Endothelial cell of umbilical vein (primary cell): ENCODE measurements around the gene KCNK2. TPM values are rescaled to one million over a fixed set of nuclear protein-coding genes. Genes with fewer than 3 reads are reported as not detected.

Experiments used
- BruUV-seq: library from RNA; stranded (reverse); fragments of 400-500 nt; replicated peaks from 2 replicates; lab custom pipeline; 2021; lab: Mats Ljungman, UMichigan
- CTCF ChIA-PET: fragments of 300-600, 350-600 bp; sonication (Branson Sonifier 250); formaldehyde crosslinking; loops from one replicate; lab custom pipeline; 2021; ENCODE audit warnings: antibody characterized with exemption, inconsistent platforms; lab: Charles Lee
- POLR2A ChIA-PET: fragments of 300-600, 350-600 bp; sonication (Branson Sonifier 250); formaldehyde crosslinking; loops from one replicate; lab custom pipeline; 2021; ENCODE audit warnings: antibody characterized with exemption, inconsistent platforms; lab: Charles Lee
- DNase-seq: peaks from one replicate; pipeline ENCODE4 v3.0.0-alpha.2; 2011; ENCODE audit warnings: low read depth, low spot score
- FAIRE-seq: peaks from 2 replicates; lab custom pipeline; 2011; peaks lifted over from hg19 to GRCh38; lab: Jason Lieb, UNC
- H2AFZ ChIP-seq: 2 replicates; pipeline ENCODE4 v1.6.0; 2012; ENCODE audit warnings: low read depth, low read length, control low read depth, inconsistent platforms
- H3K27ac ChIP-seq: 2 replicates; pipeline ENCODE4 v1.5.1; 2011; ENCODE audit warnings: low read depth, mild to moderate bottlenecking, control low read depth, low read length, moderate library complexity; ENCODE audit not compliant: insufficient read depth
- H3K27me3 ChIP-seq, 2 experiments: 2 replicates each; pipeline versions ENCODE4 v1.6.0 to v1.6.1; 2011; ENCODE audit warnings: low read length in 2 of 2, mixed read lengths in 1 of 2; ENCODE audit not compliant: control insufficient read depth in 2 of 2, insufficient read depth in 2 of 2
- H3K36me3 ChIP-seq, 2 experiments: 2 replicates in 1 of 2; 3 replicates in 1 of 2; pipeline ENCODE4 v1.5.1; 2011; ENCODE audit warnings: low read length in 2 of 2, mild to moderate bottlenecking in 1 of 2, moderate library complexity in 1 of 2; ENCODE audit not compliant: control insufficient read depth in 2 of 2, insufficient read depth in 2 of 2; ENCODE audit errors: extremely low read depth in 1 of 2
- H3K4me1 ChIP-seq: 3 replicates; pipeline ENCODE4 v1.5.1; 2011; ENCODE audit warnings: mild to moderate bottlenecking, low read length; ENCODE audit not compliant: control insufficient read depth, insufficient read depth; ENCODE audit errors: extremely low read depth
- H3K4me2 ChIP-seq: 2 replicates; pipeline ENCODE4 v1.6.1; 2011; ENCODE audit warnings: low read length, control low read depth, mixed read lengths; ENCODE audit not compliant: insufficient read depth
- H3K4me3 ChIP-seq, 3 experiments: fragments of 200-600 bp in 1 of 3; sonication (generic), shearing (Covaris generic) in 1 of 3; replicated peaks in 1 of 3; 2 replicates each; pipeline ENCODE4 v1.5.1; 2011 to 2016; ENCODE audit warnings: control low read depth in 3 of 3, low read length in 3 of 3, mild to moderate bottlenecking in 2 of 3, inconsistent platforms in 1 of 3, low read depth in 1 of 3, moderate library complexity in 1 of 3; ENCODE audit not compliant: insufficient read depth in 1 of 3
- H3K79me2 ChIP-seq: 2 replicates; pipeline ENCODE4 v1.6.0; 2012; ENCODE audit warnings: low read length, inconsistent platforms; ENCODE audit not compliant: control insufficient read depth, insufficient read depth
- H3K9ac ChIP-seq: replicated peaks from 2 replicates; pipeline ENCODE3; 2011; ENCODE audit warnings: low read length, control low read depth; ENCODE audit not compliant: insufficient read depth; ENCODE audit errors: extremely low read depth
- H3K9me1 ChIP-seq: replicated peaks from 3 replicates; pipeline ENCODE4 v1.6.0; 2011; ENCODE audit warnings: mild to moderate bottlenecking, low read length; ENCODE audit not compliant: control insufficient read depth, insufficient read depth; ENCODE audit errors: extremely low read depth
- H3K9me3 ChIP-seq: replicated peaks from 2 replicates; pipeline ENCODE4 v1.5.1; 2012; ENCODE audit warnings: low read length, inconsistent platforms; ENCODE audit not compliant: control insufficient read depth, insufficient read depth
- H4K20me1 ChIP-seq: replicated peaks from 2 replicates; pipeline ENCODE3; 2011; ENCODE audit warnings: mild to moderate bottlenecking, low read length; ENCODE audit not compliant: control insufficient read depth, insufficient read depth; ENCODE audit errors: extremely low read depth
- EZH2 ChIP-seq: IDR thresholded peaks from 2 replicates; pipeline ENCODE4 v1.6.1; 2012; ENCODE audit warnings: borderline replicate concordance, low read depth, mild to moderate bottlenecking, moderate library complexity, low read length, inconsistent platforms; ENCODE audit not compliant: severe bottlenecking
- FOS ChIP-seq: IDR thresholded peaks from 2 replicates; pipeline ENCODE4 v1.6.1; 2011; ENCODE audit warnings: mild to moderate bottlenecking, low read length, moderate library complexity, borderline replicate concordance; ENCODE audit not compliant: insufficient read depth
- GATA2 ChIP-seq: IDR thresholded peaks from 2 replicates; pipeline ENCODE4 v1.7.0; 2011; ENCODE audit warnings: low read depth, mild to moderate bottlenecking, moderate library complexity, mixed read lengths, low read length; ENCODE audit not compliant: insufficient read length, insufficient read depth
- JUN ChIP-seq: IDR thresholded peaks from 2 replicates; pipeline ENCODE4 v1.6.1; 2011; ENCODE audit warnings: borderline replicate concordance, low read depth; ENCODE audit not compliant: insufficient read length, insufficient read depth
- MYC ChIP-seq: IDR thresholded peaks from one replicate; pipeline ENCODE4 v1.6.1; 2011; ENCODE audit warnings: mild to moderate bottlenecking, low read depth, low read length
- POLR2A ChIP-seq: IDR thresholded peaks from 2 replicates; pipeline ENCODE4 v1.6.1; 2012; ENCODE audit warnings: low read depth, mild to moderate bottlenecking, control low read depth, low read length
- POLR2AphosphoS5 ChIP-seq: IDR thresholded peaks from 2 replicates; pipeline ENCODE4 v1.6.1; 2012; ENCODE audit warnings: low read depth, mild to moderate bottlenecking, control low read depth, low read length, moderate library complexity; ENCODE audit not compliant: insufficient read depth
- dilution Hi-C: fragments of 300-500 bp; cut with MboI; formaldehyde crosslinking; loops from one replicate; pipeline ENCODE4 v1.15.0; 2019; ENCODE audit warnings: low sequenced_read_pairs; ENCODE audit not compliant: extremely low pct_ligation_motif_present
- intact Hi-C: fragments of 100-400 bp; cut with micrococcal nuclease; formaldehyde crosslinking; loops from one replicate; pipeline ENCODE4 v1.10.0; 2022
- polyA plus RNA-seq, 4 experiments: library from polyadenylated mRNA; depleted of rRNA in 3 of 4; stranded (reverse) in 3 of 4; unstranded in 1 of 4; fragments of >200 nt; gene quantifications; 2 replicates each; pipeline versions ENCODE4 v1.2.1 to v1.2.3, GENCODE V29; 2011 to 2012; ENCODE audit warnings: missing spikeins in 1 of 4
- total RNA-seq: library from RNA; stranded (reverse); gene quantifications from 2 replicates; pipeline ENCODE4 v1.2.3, GENCODE V29; 2021
- TF ChIP-seq, protein P1 (sequence below), 2 donors: IDR thresholded peaks; 1 replicate in 1 of 2; 2 replicates in 1 of 2; pipeline ENCODE4 v1.5.1; 2011; ENCODE audit warnings: low read length in 2 of 2, mild to moderate bottlenecking in 2 of 2, moderate library complexity in 2 of 2, control low read depth in 1 of 2, inconsistent platforms in 1 of 2, low read depth in 1 of 2; ENCODE audit not compliant: insufficient read depth in 1 of 2; ENCODE audit errors: extremely low read depth in 1 of 2
- TF ChIP-seq, protein P2 (sequence below): IDR thresholded peaks from 2 replicates; pipeline ENCODE4 v1.6.1; 2011; ENCODE audit not compliant: insufficient read depth, insufficient read length

Gene KCNK2
- total and polyA plus RNA-seq, 2 donors (not counting 3 experiments of a cell fraction or from before 2014, with no cell fraction given), result 0.08 to 0.46 TPM

DNA sequence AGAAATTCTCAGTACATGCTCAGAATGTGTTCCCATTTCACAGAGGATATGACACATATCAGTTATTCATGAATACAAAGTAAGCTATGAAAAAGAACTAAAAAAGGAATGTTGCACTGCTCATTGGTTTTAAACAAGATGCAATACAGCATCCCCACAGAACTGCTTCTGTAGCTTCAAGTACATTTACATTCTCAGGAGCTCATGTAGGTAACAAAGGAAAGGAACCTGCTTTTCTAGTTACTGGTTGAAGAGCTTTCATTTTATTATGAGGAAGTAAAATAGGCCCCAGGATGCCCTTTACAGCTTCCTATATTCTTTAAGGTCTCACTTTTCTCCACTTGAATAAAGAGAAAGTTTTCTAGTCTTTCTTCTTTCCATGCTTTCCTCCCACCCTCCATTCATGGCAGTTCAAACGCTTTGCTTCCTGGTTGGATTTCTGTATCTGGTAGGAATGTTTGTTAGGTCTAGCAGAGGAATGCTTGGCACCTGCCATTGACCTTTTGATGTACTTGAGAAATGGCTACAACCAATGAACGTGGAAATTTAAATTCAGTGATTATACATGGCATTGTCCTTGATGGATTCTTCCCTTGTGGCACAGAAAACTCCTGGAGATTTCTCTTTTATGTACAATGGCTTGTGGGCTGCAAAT is 27.1 kb upstream of the KCNK2 start:
- Histone ChIP-seq H3K36me3 (no peaks in the 10 kb centered on the region), H3K9ac (no peak overlapping the region), H2AFZ (no peak overlapping the region), H3K4me3 (no peak overlapping the region), H3K27me3 (no peaks in the 10 kb centered on the region), H3K4me2 (no peak overlapping the region), H3K4me1 (no peaks in the 10 kb centered on the region), H3K79me2 (no peaks in the 10 kb centered on the region), H3K9me3 (no peaks in the 10 kb centered on the region), H3K9me1 (no peaks in the 10 kb centered on the region), H4K20me1 (no peaks in the 10 kb centered on the region), H3K27ac (no peak overlapping the region)
- FAIRE-seq (no peak), DNase-seq (no peak)
- dilution Hi-C loops (no loop called here), intact Hi-C loops (no loop called here)
- BruUV-seq, result no TSS peak
- TF ChIP-seq POLR2A (no peak), FOS (no peak), EZH2 (no peak)
- TF ChIP-seq, protein P1, sequence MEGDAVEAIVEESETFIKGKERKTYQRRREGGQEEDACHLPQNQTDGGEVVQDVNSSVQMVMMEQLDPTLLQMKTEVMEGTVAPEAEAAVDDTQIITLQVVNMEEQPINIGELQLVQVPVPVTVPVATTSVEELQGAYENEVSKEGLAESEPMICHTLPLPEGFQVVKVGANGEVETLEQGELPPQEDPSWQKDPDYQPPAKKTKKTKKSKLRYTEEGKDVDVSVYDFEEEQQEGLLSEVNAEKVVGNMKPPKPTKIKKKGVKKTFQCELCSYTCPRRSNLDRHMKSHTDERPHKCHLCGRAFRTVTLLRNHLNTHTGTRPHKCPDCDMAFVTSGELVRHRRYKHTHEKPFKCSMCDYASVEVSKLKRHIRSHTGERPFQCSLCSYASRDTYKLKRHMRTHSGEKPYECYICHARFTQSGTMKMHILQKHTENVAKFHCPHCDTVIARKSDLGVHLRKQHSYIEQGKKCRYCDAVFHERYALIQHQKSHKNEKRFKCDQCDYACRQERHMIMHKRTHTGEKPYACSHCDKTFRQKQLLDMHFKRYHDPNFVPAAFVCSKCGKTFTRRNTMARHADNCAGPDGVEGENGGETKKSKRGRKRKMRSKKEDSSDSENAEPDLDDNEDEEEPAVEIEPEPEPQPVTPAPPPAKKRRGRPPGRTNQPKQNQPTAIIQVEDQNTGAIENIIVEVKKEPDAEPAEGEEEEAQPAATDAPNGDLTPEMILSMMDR (IDR thresholded peaks at IDR 0.05; ENCODE audit: extremely low read depth in 1 of 2, insufficient read depth in 1 of 2, low read depth in 1 of 2, low read length in 2 of 2), result no peak
- ChIA-PET CTCF (interaction anchor here (1.0 kb wide), 1 partner anchor 246 kb away, joined by 3 read pairs; no protein-coding TSS in a partner anchor), POLR2A (no interaction called here)

DNA sequence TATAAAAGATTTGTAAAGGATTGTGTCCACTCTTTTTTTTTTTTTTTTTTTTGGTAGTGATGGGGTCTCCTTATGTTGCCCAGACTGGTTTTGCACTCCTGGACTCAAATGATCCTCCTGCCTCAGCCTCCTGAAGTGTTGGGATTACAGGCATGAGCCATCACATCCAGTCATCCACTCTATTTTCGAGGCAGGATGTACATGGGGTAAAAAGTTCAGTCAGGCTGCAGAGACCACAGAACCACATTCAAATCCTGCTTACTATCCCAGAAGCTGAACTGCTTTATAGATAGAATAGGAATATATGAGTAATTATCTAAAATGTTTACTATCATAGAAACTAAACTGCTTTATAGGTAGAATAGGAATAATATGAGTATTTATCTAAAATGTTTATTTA is 26.0 kb upstream of the KCNK2 start:
- TF ChIP-seq EZH2 (no peak), POLR2A (no peak), POLR2AphosphoS5 (no peak), GATA2 (no peak), MYC (no peak), JUN (no peak), FOS (no peak)
- TF ChIP-seq, protein P2, sequence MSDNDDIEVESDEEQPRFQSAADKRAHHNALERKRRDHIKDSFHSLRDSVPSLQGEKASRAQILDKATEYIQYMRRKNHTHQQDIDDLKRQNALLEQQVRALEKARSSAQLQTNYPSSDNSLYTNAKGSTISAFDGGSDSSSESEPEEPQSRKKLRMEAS, result no peak
- TF ChIP-seq, protein P1 (IDR thresholded peaks at IDR 0.05; ENCODE audit: extremely low read depth in 1 of 2, insufficient read depth in 1 of 2, low read depth in 1 of 2, low read length in 2 of 2), result no peak
- H3K9me1 ChIP-seq, result no peaks in the 10 kb centered on the region
- H3K9ac ChIP-seq, result no peak overlapping the region
- DNase-seq, result no peak
- H3K79me2 ChIP-seq, result no peaks in the 10 kb centered on the region
- H3K9me3 ChIP-seq, result no peaks in the 10 kb centered on the region
- H2AFZ ChIP-seq, result no peak overlapping the region
- intact Hi-C loops, result no loop called here
- no peak overlapping the region for H3K4me3 ChIP-seq
- POLR2A ChIA-PET, result no interaction called here
- no peaks in the 10 kb centered on the region for H4K20me1 ChIP-seq
- H3K36me3 ChIP-seq, result no peaks in the 10 kb centered on the region
- no TSS peak for BruUV-seq
- H3K4me1 ChIP-seq, result no peaks in the 10 kb centered on the region
- dilution Hi-C loops, result no loop called here
- CTCF ChIA-PET, result interaction anchor here (2.0 kb wide), 1 partner anchor 10 kb away, joined by 5 read pairs; no protein-coding TSS in a partner anchor
- no peak for FAIRE-seq
- no peak overlapping the region for H3K4me2 ChIP-seq
- H3K27me3 ChIP-seq, result no peaks in the 10 kb centered on the region
- no peak overlapping the region for H3K27ac ChIP-seq
